ENCODE measurements around the gene HSPBAP1. TPM values are rescaled to one million over a fixed set of nuclear protein-coding genes. Genes with fewer than 3 reads are reported as not detected.

Gene HSPBAP1
- total RNA-seq, 1 donor from 2014 or later: 11.6 TPM

DNA sequence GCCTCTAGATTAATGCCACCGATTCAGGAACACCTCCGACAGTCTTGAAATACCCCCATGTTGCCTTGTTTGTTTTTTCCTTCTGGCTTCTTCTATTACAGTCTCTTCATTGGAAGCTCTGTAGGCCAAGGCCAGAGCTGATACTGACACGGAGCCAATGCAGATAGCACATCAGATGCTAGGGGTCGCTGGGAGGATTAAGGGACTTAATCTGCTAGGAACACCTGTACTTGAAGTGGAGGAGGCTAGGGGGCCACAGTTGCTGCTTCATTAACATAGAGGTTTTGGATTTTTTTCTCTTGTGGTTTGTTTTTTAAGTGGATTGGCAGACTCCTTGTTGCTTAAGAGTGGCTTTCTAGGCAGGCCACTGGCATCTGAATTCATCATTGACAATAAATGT, 63.4 kb downstream of the HSPBAP1 start:
- H3K4me1 Mint-ChIP-seq (ENCODE audit: unreplicated experiment): no peaks in the 10 kb centered on the region
- H3K36me3 Mint-ChIP-seq (ENCODE audit: low read depth, unreplicated experiment): peaks cover 46% of the 10 kb centered on the region
- H3K4me3 Mint-ChIP-seq (ENCODE audit: unreplicated experiment): no peak overlapping the region
- peaks cover 6% of the 10 kb centered on the region for H3K9me3 Mint-ChIP-seq (ENCODE audit: unreplicated experiment)
- TF ChIP-seq, protein P1, sequence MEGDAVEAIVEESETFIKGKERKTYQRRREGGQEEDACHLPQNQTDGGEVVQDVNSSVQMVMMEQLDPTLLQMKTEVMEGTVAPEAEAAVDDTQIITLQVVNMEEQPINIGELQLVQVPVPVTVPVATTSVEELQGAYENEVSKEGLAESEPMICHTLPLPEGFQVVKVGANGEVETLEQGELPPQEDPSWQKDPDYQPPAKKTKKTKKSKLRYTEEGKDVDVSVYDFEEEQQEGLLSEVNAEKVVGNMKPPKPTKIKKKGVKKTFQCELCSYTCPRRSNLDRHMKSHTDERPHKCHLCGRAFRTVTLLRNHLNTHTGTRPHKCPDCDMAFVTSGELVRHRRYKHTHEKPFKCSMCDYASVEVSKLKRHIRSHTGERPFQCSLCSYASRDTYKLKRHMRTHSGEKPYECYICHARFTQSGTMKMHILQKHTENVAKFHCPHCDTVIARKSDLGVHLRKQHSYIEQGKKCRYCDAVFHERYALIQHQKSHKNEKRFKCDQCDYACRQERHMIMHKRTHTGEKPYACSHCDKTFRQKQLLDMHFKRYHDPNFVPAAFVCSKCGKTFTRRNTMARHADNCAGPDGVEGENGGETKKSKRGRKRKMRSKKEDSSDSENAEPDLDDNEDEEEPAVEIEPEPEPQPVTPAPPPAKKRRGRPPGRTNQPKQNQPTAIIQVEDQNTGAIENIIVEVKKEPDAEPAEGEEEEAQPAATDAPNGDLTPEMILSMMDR (IDR thresholded peaks at IDR 0.05; ENCODE audit: unreplicated experiment): no peak
- no peak overlapping the region for H3K27ac Mint-ChIP-seq (ENCODE audit: unreplicated experiment)
- no peak for DNase-seq (ENCODE audit: low spot score)
- no peaks in the 10 kb centered on the region for H3K27me3 Mint-ChIP-seq (ENCODE audit: unreplicated experiment)

DNA sequence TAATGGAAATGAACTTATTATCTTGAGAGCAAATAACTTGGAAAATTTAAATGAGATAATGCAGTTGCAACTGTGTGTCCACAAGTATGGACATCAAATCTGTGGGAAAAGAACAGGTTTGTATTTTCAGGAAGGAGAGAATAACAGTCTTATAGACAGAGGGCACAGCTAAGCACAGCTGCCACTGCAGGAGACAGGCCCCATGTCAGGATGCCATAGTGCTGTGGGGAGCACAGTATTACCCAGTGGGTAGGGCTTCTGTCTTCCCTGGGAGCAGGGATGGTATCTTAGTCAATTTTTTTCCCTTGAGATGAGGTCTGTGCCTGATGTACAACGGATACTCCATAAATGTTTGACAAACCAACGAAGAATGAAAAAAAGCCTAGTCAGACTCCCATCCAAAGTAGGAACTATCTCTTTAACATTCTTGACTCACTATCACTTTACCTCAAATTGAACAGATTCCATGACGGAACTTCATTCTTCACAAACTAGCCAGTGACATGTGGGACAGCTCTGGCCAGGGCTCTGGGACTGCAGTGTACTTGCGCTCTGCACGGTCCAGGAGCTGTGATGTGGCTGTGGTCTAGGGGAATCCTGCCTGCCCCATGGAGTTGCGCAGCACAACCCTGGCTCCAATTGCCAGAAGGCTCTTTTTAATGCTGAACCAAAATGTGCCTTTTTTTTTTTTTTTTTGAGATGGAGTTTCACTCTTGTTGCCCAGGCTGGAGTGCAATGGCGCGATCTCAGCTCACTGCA, 64.7 kb downstream of the HSPBAP1 start:
- Mint-ChIP-seq H3K27ac (ENCODE audit: unreplicated experiment) (no peak overlapping the region), H3K9me3 (ENCODE audit: unreplicated experiment) (peaks cover 6% of the 10 kb centered on the region), H3K27me3 (ENCODE audit: unreplicated experiment) (no peaks in the 10 kb centered on the region), H3K4me3 (ENCODE audit: unreplicated experiment) (no peak overlapping the region), H3K4me1 (ENCODE audit: unreplicated experiment) (no peaks in the 10 kb centered on the region), H3K36me3 (ENCODE audit: low read depth, unreplicated experiment) (peaks cover 45% of the 10 kb centered on the region)
- DNase-seq (ENCODE audit: low spot score): no peak
- TF ChIP-seq, protein P1 (IDR thresholded peaks at IDR 0.05; ENCODE audit: unreplicated experiment): no peak

DNA sequence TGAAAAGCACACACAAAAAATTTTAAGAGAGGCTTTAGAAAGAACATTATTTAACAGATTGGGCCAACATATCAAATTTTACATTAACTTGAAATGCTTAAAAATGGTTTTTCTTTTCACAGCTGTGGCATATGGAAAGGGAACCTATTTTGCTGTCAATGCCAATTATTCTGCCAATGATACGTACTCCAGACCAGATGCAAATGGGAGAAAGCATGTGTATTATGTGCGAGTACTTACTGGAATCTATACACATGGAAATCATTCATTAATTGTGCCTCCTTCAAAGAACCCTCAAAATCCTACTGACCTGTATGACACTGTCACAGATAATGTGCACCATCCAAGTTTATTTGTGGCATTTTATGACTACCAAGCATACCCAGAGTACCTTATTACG, 65.4 kb downstream of the HSPBAP1 start:
- no peak overlapping the region for H3K4me3 Mint-ChIP-seq (ENCODE audit: unreplicated experiment)
- DNase-seq (ENCODE audit: low spot score): no peak
- no peaks in the 10 kb centered on the region for H3K27me3 Mint-ChIP-seq (ENCODE audit: unreplicated experiment)
- H3K4me1 Mint-ChIP-seq (ENCODE audit: unreplicated experiment): no peaks in the 10 kb centered on the region
- TF ChIP-seq, protein P1 (IDR thresholded peaks at IDR 0.05; ENCODE audit: unreplicated experiment): no peak
- no peak overlapping the region for H3K27ac Mint-ChIP-seq (ENCODE audit: unreplicated experiment)
- H3K9me3 Mint-ChIP-seq (ENCODE audit: unreplicated experiment): peaks cover 6% of the 10 kb centered on the region
- H3K36me3 Mint-ChIP-seq (ENCODE audit: low read depth, unreplicated experiment): peaks cover 45% of the 10 kb centered on the region

DNA sequence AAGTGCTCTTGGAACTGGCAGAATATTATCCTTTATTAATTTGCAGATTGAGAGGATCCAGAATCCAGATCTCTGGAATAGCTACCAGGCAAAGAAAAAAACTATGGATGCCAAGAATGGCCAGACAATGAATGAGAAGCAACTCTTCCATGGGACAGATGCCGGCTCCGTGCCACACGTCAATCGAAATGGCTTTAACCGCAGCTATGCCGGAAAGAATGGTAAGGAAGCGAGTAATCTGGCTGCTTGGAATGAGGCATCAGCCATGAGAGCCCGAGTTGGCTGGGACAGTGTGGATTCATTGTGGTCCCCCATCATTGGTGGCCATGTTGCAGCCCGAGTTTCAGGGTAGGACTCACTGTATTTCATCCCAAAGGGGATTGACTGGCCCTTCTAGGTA, 65.9 kb downstream of the HSPBAP1 start:
- TF ChIP-seq, protein P1 (IDR thresholded peaks at IDR 0.05; ENCODE audit: unreplicated experiment): no peak
- Mint-ChIP-seq H3K4me1 (ENCODE audit: unreplicated experiment) (no peaks in the 10 kb centered on the region), H3K27ac (ENCODE audit: unreplicated experiment) (no peak overlapping the region), H3K4me3 (ENCODE audit: unreplicated experiment) (no peak overlapping the region), H3K27me3 (ENCODE audit: unreplicated experiment) (no peaks in the 10 kb centered on the region), H3K36me3 (ENCODE audit: low read depth, unreplicated experiment) (peaks cover 43% of the 10 kb centered on the region), H3K9me3 (ENCODE audit: unreplicated experiment) (peaks cover 6% of the 10 kb centered on the region)
- no peak for DNase-seq (ENCODE audit: low spot score)

DNA sequence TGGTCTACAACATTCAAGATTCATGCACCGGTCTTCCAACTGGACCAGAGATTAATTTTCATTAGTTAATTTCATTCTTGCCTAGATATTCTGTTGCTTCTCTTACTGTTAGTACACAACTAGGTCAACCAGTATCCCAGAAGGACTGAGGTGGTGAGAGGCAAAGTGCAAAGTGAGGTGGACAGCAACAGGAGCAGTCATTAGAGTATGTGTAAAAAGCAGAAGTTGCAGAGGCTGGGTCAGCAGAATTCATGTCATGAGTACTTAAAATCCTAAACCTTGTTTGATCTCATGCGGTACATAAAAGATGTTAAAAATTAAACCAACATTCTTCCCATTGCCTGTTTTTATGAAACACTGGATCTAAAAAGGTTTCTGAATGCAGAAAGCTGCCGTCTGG, 66.3 kb downstream of the HSPBAP1 start:
- Mint-ChIP-seq H3K36me3 (ENCODE audit: low read depth, unreplicated experiment) (peaks cover 42% of the 10 kb centered on the region), H3K4me3 (ENCODE audit: unreplicated experiment) (no peak overlapping the region), H3K27ac (ENCODE audit: unreplicated experiment) (no peak overlapping the region), H3K4me1 (ENCODE audit: unreplicated experiment) (no peaks in the 10 kb centered on the region), H3K27me3 (ENCODE audit: unreplicated experiment) (no peaks in the 10 kb centered on the region), H3K9me3 (ENCODE audit: unreplicated experiment) (peaks cover 5% of the 10 kb centered on the region)
- TF ChIP-seq, protein P1 (IDR thresholded peaks at IDR 0.05; ENCODE audit: unreplicated experiment): no peak
- DNase-seq (ENCODE audit: low spot score): no peak

Measured in endothelial cell (in vitro differentiated cells).